K562 (cell line): ENCODE measurements around the gene SAMD10. TPM values are rescaled to one million over a fixed set of nuclear protein-coding genes. Genes with fewer than 3 reads are reported as not detected.

Experiments used
- ATAC-seq: fragments of 200-7000 bp; cut with Tn5 transposase; 3 replicates; pipeline ENCODE4 v1.9.1; 2020; ENCODE audit warnings: moderate library complexity
- BruUV-seq: library from RNA; stranded (reverse); fragments of 400-500 nt; replicated peaks from 2 replicates; lab custom pipeline; 2021; lab: Mats Ljungman, UMichigan
- CTCF ChIA-PET: fragments of 300-600 bp; formaldehyde crosslinking; extraction: SDS; loops from one replicate; lab custom pipeline; 2021; ENCODE audit warnings: low intra/inter-chr PET ratio; lab: Yijun Ruan, JAX
- POLR2A ChIA-PET: fragments of 300-600, 350-650 bp; sonication (Branson Sonifier 250); formaldehyde crosslinking; extraction: SDS; loops from one replicate; lab custom pipeline; 2021; ENCODE audit warnings: antibody characterized with exemption, inconsistent platforms; lab: Yijun Ruan, JAX
- DNase-seq, 4 experiments: peaks; one replicate each; pipeline versions ENCODE4 v3.0.0 to v3.0.0-alpha.2; 2011 to 2018; ENCODE audit warnings: low spot score in 3 of 4, mixed read lengths in 3 of 4; ENCODE audit errors: extremely low read depth in 1 of 4
- FAIRE-seq: peaks from 2 replicates; lab custom pipeline; 2011; peaks lifted over from hg19 to GRCh38; lab: Jason Lieb, UNC
- H2AFZ ChIP-seq: 2 replicates; pipeline ENCODE4 v1.6.0; 2011; ENCODE audit warnings: low read depth, low read length, control low read depth, inconsistent platforms
- H3K27ac ChIP-seq: fragments of 200-600 bp; 3 replicates; pipeline ENCODE4 v1.8.0; 2011; ENCODE audit warnings: low read depth, mild to moderate bottlenecking, control low read depth, inconsistent platforms, low read length, moderate library complexity, mixed read lengths; ENCODE audit errors: extremely low read depth
- H3K27me3 ChIP-seq, 2 experiments: fragments of 300-600 bp in 1 of 2; 2 replicates in 1 of 2; 3 replicates in 1 of 2; pipeline versions ENCODE4 v1.6.0 to v1.8.0; 2011; ENCODE audit warnings: inconsistent platforms in 2 of 2, low read length in 2 of 2, mild to moderate bottlenecking in 1 of 2, mixed read lengths in 1 of 2, moderate library complexity in 1 of 2; ENCODE audit not compliant: control insufficient read depth in 2 of 2, insufficient read depth in 2 of 2
- H3K36me3 ChIP-seq: fragments of 300-600 bp; 3 replicates; pipeline ENCODE4 v1.8.0; 2011; ENCODE audit warnings: mild to moderate bottlenecking, low read length, inconsistent platforms; ENCODE audit not compliant: control insufficient read depth, insufficient read depth
- H3K4me1 ChIP-seq, 2 experiments: fragments of 200-600 bp in 1 of 2; replicated peaks in 1 of 2; 2 replicates in 1 of 2; 3 replicates in 1 of 2; pipeline versions ENCODE4 v1.5.1 to v1.8.0; 2011; ENCODE audit warnings: inconsistent platforms in 2 of 2, low read length in 2 of 2, mild to moderate bottlenecking in 1 of 2, mixed read lengths in 1 of 2, moderate library complexity in 1 of 2; ENCODE audit not compliant: control insufficient read depth in 2 of 2, insufficient read depth in 2 of 2
- H3K4me2 ChIP-seq: 2 replicates; pipeline ENCODE4 v1.6.1; 2011; ENCODE audit warnings: low read length, control low read depth, inconsistent platforms, mixed read lengths; ENCODE audit not compliant: insufficient read depth
- H3K4me3 ChIP-seq: fragments of 200-600 bp; sonication (generic), shearing (Covaris generic); 2 replicates; pipeline ENCODE4 v1.5.1; 2016; ENCODE audit warnings: control low read depth, inconsistent platforms
- H3K79me2 ChIP-seq: fragments of 200-600 bp; 3 replicates; pipeline ENCODE4 v1.8.0; 2011; ENCODE audit warnings: low read length, inconsistent platforms; ENCODE audit not compliant: control insufficient read depth, insufficient read depth
- H3K9ac ChIP-seq, 2 experiments: 2 replicates each; pipeline versions ENCODE4 v1.6.0 to v1.6.1; 2011; ENCODE audit warnings: low read depth in 2 of 2, low read length in 2 of 2, control low read depth in 1 of 2, inconsistent platforms in 1 of 2, mild to moderate bottlenecking in 1 of 2, mixed read lengths in 1 of 2; ENCODE audit not compliant: insufficient read depth in 1 of 2
- H3K9me1 ChIP-seq: one replicate; pipeline ENCODE4 v1.6.0; 2011; ENCODE audit warnings: inconsistent platforms, mild to moderate bottlenecking, low read length, moderate library complexity; ENCODE audit not compliant: control insufficient read depth, insufficient read depth
- H3K9me3 ChIP-seq: replicated peaks from 2 replicates; pipeline ENCODE4 v1.5.1; 2011; ENCODE audit warnings: low read depth, low read length, inconsistent platforms; ENCODE audit not compliant: control insufficient read depth, insufficient read depth
- H4K20me1 ChIP-seq: replicated peaks from 2 replicates; pipeline ENCODE4 v1.6.1; 2011; ENCODE audit warnings: low read length, inconsistent platforms, mixed read lengths; ENCODE audit not compliant: control insufficient read depth, insufficient read depth
- ELF2 ChIP-seq: fragments of 250-450 bp; sonication (Bioruptor Pico); IDR thresholded peaks from 2 replicates; pipeline ENCODE4 v1.5.0; 2021; ENCODE audit warnings: mild to moderate bottlenecking
- NR2C1 ChIP-seq, 2 experiments: fragments of 450-650 bp; IDR thresholded peaks; 2 replicates each; pipeline ENCODE4 v1.6.1; 2017; ENCODE audit warnings: mild to moderate bottlenecking in 2 of 2, antibody characterized with exemption in 1 of 2, inconsistent platforms in 1 of 2, missing compliant biosample characterization in 1 of 2, missing genetic modification characterization in 1 of 2
- POLR2G ChIP-seq: fragments of 200-400 bp; formaldehyde crosslinking; IDR thresholded peaks from 2 replicates; pipeline ENCODE4 v1.6.1; 2017; ENCODE audit warnings: low read depth, mild to moderate bottlenecking, antibody characterized with exemption, low read length, moderate library complexity
- WHSC1 ChIP-seq: IDR thresholded peaks from one replicate; pipeline ENCODE4 v1.6.1; 2012; ENCODE audit warnings: low read length, control low read depth, inconsistent platforms
- YBX1 ChIP-seq: fragments of 450-650 bp; IDR thresholded peaks from 2 replicates; pipeline ENCODE4 v1.7.1; 2016; ENCODE audit warnings: mild to moderate bottlenecking
- ZNF175 ChIP-seq: fragments of 200-800 bp; sonication (Bioruptor generic); IDR thresholded peaks from 2 replicates; pipeline ENCODE4 v1.6.1; 2016; ENCODE audit warnings: low read depth, mild to moderate bottlenecking, missing genetic modification characterization, missing compliant biosample characterization
- ZNF592 ChIP-seq: fragments of 450-650 bp; IDR thresholded peaks from 2 replicates; pipeline ENCODE4 v1.6.1; 2017; ENCODE audit warnings: antibody characterized with exemption, mild to moderate bottlenecking
- WGBS: fragments of 100-300 bp; shearing (Covaris generic); methylation state at CpG from one replicate; pipeline ENCODE4 v1.1.6; 2016; ENCODE audit warnings: low coverage, mixed read lengths; ENCODE audit not compliant: insufficient coverage; ENCODE audit errors: missing lambda C conversion rate; 5-methylcytosine and 5-hydroxymethylcytosine counted together
- in situ Hi-C: fragments of 300-500 bp; cut with MboI; formaldehyde crosslinking; loops from 4 replicates; pipeline ENCODE4 v1.15.0; 2018; ENCODE audit warnings: inconsistent platforms, mixed read lengths
- intact Hi-C: fragments of 100-400 bp; cut with micrococcal nuclease; formaldehyde crosslinking; loops from 2 replicates; pipeline ENCODE4 v1.14.2; 2022
- polyA plus RNA-seq, 8 experiments: library from polyadenylated mRNA; depleted of rRNA in 4 of 8; stranded (reverse) in 5 of 8; unstranded in 3 of 8; fragments of >200 nt; fragmentation: Nextera tagmentation in 2 of 8; fragmentation: Illumina TruSeq in 1 of 8; extraction: Ambion mirVana in 2 of 8; extraction: Trizol in 1 of 8; gene quantifications; 2 replicates each; pipeline versions ENCODE4 v1.2.1 to v1.2.3, GENCODE V29; 2011 to 2014; ENCODE audit warnings: inconsistent platforms in 1 of 8, missing spikeins in 1 of 8
- total RNA-seq, 7 experiments: library from RNA; depleted of rRNA in 6 of 7; stranded (reverse); fragments of >200 nt in 6 of 7; fragmentation: Illumina TruSeq in 2 of 7; extraction: Trizol in 2 of 7; gene quantifications; 2 replicates each; pipeline versions ENCODE4 v1.2.1 to v1.2.3, GENCODE V29; 2011 to 2021; ENCODE audit warnings: low replicate concordance in 1 of 7

SAMD10 gene
- total and polyA plus RNA-seq, 9 of the 15 experiments (the other 6 are each of a cell fraction or from before 2014, with no cell fraction given) = 0.37 to 15.2 (median 4.8) TPM

GRCh38 chr20:63964412-63964811, 15.0 kb downstream of the SAMD10 start (continued):
- no peak for TF ChIP-seq YBX1

GRCh38 chr20:63963784-63964301, 15.6 kb downstream of the SAMD10 start:
- ATAC-seq (no peak), DNase-seq (no peak), FAIRE-seq (no peak)
- H3K27ac ChIP-seq = no peak overlapping the region
- H3K27me3 ChIP-seq = no peaks in the 10 kb centered on the region
- H3K9me1 ChIP-seq = no peaks in the 10 kb centered on the region
- peaks cover 77% of the 10 kb centered on the region; the same call in 2 of the 3 replicates for H3K36me3 ChIP-seq
- over 99% methylated on average over 12 of the region's 16 CpGs for WGBS
- H3K4me1 ChIP-seq = peaks cover 4 to 52% of the 10 kb centered on the region in 2 experiments; a peak in 4 of 5 replicates
- H3K79me2 ChIP-seq = peaks cover 15% of the 10 kb centered on the region
- H3K4me2 ChIP-seq = no peak overlapping the region
- peak overlapping the region in 1 of 2 experiments; percentile 35; a peak in 1 of 4 replicates for H3K9ac ChIP-seq
- peak; percentile 44 for TF ChIP-seq POLR2G
- no peak for TF ChIP-seq ELF2 (CRISPR knock-in tag)
- CTCF ChIA-PET = no interaction called here
- no peak overlapping the region for H3K4me3 ChIP-seq
- H4K20me1 ChIP-seq = no peaks in the 10 kb centered on the region
- H3K9me3 ChIP-seq = no peaks in the 10 kb centered on the region
- no peak overlapping the region for H2AFZ ChIP-seq
- intact Hi-C loops = no loop called here
- in situ Hi-C loops = no loop called here
- BruUV-seq = no TSS peak
- POLR2A ChIA-PET = no interaction called here

GRCh38 chr20:63963348-63963741, 16.1 kb downstream of the SAMD10 start:
- CTCF ChIA-PET = no interaction called here
- TF ChIP-seq ZNF175 = no peak
- TF ChIP-seq ZNF592 = no peak
- TF ChIP-seq WHSC1 = no peak
- peak; percentile 28; the same call in 1 of the 2 replicates for TF ChIP-seq NR2C1 (IDR thresholded peaks at IDR 0.05)
- no peak for TF ChIP-seq NR2C1 (tag; IDR thresholded peaks at IDR 0.05)

More at GRCh38 chr20:63963348-63963741, 16.1 kb downstream of the SAMD10 start:
- no peak for DNase-seq
- Histone ChIP-seq H3K4me2 (no peak overlapping the region), H3K27me3 (no peaks in the 10 kb centered on the region), H3K4me1 (peaks cover 0 to 52% of the 10 kb centered on the region in 2 experiments; a peak in 3 of 5 replicates), H2AFZ (no peak overlapping the region), H3K27ac (no peak overlapping the region), H3K79me2 (peaks cover 10% of the 10 kb centered on the region), H3K36me3 (peaks cover 78% of the 10 kb centered on the region; the same call in 2 of the 3 replicates), H4K20me1 (no peaks in the 10 kb centered on the region), H3K9me3 (no peaks in the 10 kb centered on the region), H3K9ac (no peak overlapping the region), H3K9me1 (no peaks in the 10 kb centered on the region), H3K4me3 (no peak overlapping the region)
- no TSS peak for BruUV-seq
- ATAC-seq = peak; percentile 12; the same call in 1 of the 3 replicates
- POLR2A ChIA-PET = no interaction called here
- FAIRE-seq = no peak
- in situ Hi-C loops = no loop called here
- 97% methylated on average over 18 of the region's 27 CpGs for WGBS
- intact Hi-C loops = no loop called here
